AG08396 (cell line): ENCODE results near the gene GRB10.

Experiments used
- DNase-seq: peaks from one replicate; pipeline ENCODE4 v3.0.0; 2012; ENCODE audit warnings: low spot score, mixed read lengths

Gene GRB10

DNA sequence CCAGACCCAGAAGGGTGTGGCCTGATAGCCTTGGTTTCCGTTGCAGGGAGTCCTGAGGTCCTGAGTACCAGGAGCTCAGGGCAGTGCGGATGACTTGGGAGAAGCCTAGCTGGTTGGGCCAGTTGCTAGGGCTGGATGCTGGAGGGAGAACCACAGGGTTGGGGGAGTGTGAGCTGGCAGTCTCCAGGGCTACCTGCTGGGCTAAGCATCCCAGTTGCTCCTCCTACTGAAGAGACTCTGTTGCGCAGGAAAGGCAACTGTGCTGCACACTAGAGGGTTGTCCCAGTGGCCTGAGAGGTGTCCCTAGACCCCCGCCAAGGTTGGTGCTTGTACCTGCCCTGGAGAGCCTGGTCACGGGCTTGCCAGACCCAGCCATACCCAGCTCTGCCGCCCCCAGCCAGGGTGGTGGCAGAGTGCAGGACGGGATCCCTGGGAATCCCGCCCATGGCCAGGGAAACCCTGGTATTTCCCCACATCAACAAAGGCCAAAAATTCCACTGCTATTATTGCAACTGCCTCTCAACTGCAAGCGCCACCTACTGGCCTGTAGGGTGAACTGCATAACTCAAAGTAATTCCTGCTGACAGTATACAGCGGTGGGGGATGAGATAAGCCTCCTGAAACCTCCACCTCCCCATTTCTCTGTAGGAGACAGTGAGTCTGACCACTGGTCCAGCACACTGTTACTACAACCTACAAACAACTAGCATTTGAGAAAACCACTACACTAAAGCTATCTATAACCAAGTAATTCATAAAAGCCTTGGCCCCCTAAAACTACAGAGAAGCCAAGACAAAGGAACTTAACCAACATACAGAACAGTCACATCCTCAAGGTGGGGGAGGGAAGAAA lies 149.9 kb downstream of the GRB10 start:
- DNase-seq = peak; percentile 65

- DNase-seq = no peak
These were observed 151.1 kb downstream of the GRB10 start for GRCh38 chr7:50631639-50632038.

GRCh38 chr7:50631100-50631499 lies 151.6 kb downstream of the GRB10 start:
- no peak for DNase-seq

GRCh38 chr7:50629238-50629901 lies 153.3 kb downstream of the GRB10 start:
- DNase-seq = no peak

- no peak for DNase-seq
These were observed 154.1 kb downstream of the GRB10 start for GRCh38 chr7:50628434-50629084.

- no peak for DNase-seq
These were observed 154.8 kb downstream of the GRB10 start for GRCh38 chr7:50627824-50628361.

- DNase-seq = no peak
These were observed 156.4 kb downstream of the GRB10 start for GRCh38 chr7:50626286-50626685.

DNA sequence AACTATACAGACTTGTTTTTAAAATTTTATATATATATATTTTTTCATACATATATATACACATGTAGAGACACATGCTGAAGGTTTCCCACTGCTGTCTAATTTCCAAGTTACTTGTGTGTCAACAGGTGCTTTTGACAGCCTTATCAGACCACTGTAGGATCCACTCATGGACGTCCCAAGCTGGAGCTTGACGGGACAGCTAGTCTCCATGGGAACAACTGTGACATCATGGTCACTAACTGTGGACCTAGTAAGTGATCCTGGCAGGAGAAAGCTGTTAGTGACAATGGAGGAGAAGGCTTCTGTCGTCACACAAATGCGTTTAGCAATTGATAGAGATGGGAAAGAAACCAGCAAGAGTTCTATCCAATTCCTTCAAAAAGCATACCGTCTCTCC lies 157.3 kb downstream of the GRB10 start:
- no peak for DNase-seq

DNA sequence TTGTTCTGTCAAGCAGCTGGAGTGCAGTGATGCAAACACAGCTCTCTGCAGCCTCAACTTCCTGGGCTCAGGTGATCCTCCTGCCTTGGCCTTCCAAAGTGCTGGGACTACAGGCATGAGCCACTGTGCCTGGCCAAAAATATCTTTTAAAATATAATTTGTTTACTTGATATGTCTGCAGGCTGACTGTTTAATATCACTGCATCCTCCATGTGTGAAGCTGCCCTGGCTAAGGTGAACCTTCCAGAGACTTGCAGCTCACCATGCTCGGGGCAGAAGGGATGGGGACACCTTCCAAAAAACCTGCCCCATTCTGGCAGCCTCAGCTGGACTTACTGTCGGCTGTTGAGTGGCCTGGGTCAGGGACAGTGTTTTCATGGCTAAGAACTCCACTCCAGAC lies 159.9 kb downstream of the GRB10 start:
- DNase-seq = no peak

GRCh38 chr7:50621973-50622490 lies 160.7 kb downstream of the GRB10 start:
- no peak for DNase-seq

- no peak for DNase-seq
These were observed 161.5 kb downstream of the GRB10 start for GRCh38 chr7:50621206-50621605.

DNA sequence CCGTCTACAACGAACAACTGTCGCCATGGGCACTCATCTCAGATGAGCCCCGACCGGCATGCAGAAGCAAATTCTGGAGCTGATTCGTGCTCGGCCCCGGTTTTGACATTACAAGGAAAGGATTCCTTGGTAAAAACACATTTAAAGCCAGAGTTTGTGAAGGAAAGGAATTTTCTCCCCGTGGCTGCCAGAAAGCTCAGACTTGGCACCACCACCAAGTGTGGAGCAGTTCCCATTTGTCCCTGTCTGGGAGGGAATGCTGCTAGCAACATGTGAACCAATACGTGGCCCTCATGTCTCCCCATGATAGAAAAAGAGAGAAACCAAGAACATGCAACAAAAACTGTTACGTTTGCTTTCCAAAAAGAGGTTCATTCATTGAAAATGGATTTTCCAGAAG lies 162.3 kb downstream of the GRB10 start:
- DNase-seq = no peak

GRCh38 chr7:50619684-50620083 lies 163.0 kb downstream of the GRB10 start:
- no peak for DNase-seq

DNA sequence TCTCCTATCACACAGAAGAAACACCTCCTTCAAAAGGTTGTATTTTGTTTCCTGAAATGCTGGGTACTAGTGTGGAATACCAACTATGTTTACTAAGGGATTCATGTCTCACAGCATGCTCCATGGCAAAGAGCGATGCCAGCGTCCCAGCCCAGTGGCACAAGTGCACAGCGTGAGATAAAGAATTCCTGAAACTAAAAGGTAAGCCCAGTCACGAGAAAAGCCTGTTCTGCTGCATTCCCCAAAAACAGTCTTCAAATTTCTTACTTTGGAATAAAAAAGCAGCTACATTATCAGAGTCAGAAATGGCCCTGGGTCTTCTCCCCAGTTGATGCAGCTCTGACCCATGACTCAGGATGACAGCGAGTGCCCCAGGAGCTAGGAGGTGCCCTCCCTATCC lies 164.4 kb downstream of the GRB10 start:
- no peak for DNase-seq

DNA sequence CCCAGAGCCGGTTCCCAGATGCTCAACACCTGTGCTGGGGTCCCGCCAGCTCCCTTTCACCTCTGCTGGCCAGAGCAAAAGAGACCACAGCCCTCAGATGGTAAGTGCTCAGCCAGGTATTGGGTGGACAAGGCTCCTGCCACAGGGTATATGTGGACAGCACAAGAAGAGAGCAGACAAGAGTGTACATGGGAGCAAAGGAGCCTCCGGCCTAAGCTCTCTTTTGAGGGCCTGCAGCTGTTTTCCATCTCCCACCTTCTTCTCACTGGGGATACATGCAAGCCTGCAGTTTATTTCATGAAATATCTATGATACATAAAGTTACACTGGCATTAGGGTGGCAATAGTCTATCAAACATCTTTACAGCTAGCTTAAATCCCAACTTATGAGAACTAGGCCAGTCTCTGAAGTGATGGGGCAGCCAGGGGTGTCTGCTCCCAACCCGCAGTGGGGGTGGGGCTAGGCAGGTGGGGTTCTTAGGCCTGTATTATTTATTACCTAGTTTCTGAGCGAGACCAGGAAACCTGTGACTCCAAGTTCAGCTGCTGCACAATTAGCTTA lies 167.1 kb downstream of the GRB10 start:
- DNase-seq = no peak

- DNase-seq = no peak
These were observed 167.8 kb downstream of the GRB10 start for GRCh38 chr7:50614721-50615518.

DNA sequence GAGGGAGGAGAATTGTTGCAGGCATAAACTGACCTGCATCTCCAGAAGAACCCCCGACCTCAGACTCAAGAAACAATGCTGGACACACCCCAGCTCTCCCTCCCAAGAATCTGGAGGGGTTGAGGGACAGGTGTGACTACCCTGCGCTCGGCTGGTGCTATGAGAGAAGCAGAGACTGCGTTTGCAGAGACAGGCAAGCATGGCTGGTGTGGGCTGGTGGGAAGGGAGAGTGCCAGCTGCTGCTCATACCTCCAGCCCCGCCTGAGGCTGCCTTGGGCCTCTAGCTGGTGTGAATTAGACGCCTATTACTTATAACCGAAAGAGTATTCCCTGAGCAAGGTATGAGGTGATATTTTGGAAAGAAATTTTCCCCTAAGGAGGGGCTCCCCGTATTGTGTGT lies 169.2 kb downstream of the GRB10 start:
- DNase-seq = no peak

DNA sequence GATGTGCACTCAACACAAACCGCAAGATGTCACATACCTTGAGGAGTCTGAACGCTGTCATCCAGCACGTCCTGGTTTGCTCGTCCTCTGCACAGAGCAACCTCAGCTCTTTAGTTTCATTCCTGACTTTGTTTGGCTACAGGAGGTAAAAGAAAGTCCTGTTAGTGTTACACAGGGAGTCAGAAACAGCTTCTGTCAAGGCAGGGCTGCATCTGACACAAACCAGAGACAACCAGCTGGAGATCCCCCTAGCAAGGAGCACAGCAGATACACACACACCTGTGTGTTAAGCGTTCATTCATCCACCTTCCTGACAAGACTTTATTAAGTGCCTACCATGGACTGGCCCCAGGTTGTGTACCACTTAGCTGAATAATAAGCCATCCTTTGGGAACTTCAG lies 170.0 kb downstream of the GRB10 start:
- no peak for DNase-seq

- no peak for DNase-seq
These were observed 172.0 kb downstream of the GRB10 start for GRCh38 chr7:50610521-50611277.

DNA sequence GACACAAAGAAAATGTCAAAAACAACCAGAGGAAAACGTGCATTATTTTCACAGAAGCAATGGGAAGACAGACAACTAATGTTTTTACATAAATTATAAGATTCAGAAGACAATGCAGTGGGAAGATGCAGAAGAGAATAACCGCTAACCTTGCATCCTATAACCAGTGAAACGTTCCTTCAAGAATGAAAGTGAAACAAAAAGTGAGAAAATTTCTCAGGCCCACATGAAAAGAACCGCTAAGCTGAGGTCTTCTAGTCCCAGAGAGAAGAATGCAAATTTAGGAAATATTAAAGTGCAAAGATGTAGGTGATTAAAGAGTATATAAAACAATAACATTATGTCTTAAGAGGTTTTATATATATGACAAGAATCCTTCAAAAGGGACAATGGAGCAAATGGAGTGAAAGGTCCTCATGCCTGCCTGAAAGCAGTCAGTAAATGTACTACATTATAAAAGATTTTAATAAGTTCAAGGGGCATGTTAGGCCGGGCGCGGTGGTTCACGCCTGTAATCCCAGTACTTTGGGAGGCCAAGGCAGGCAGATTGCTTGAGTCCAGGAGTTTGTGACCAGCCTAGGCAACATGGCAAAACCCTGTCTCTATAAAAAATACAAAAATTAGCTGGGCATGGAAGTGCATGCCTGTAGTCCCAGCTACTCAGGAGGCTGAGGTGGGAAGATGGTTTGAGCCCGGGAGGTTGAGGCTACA lies 174.3 kb downstream of the GRB10 start:
- no peak for DNase-seq
